GM13977 (cell line): ENCODE data around the gene USP37.

Experiments
- DNase-seq: peaks from one replicate; pipeline ENCODE4 v3.0.0; 2012; ENCODE audit warnings: low spot score
- in situ Hi-C: fragments of 300-500 bp; cut with MboI; formaldehyde crosslinking; loops from one replicate; pipeline ENCODE4 v1.12.0; 2022; ENCODE audit warnings: low sequenced_read_pairs, low pct_unique_long_range_greater_than_20kb, mixed read lengths, inconsistent platforms; ENCODE audit not compliant: unreplicated experiment
- TF ChIP-seq, protein P1 (sequence below): IDR thresholded peaks from 2 replicates; pipeline ENCODE4 v1.5.1; 2012; ENCODE audit warnings: mild to moderate bottlenecking, control low read depth; ENCODE audit not compliant: insufficient read depth; ENCODE audit errors: extremely low read depth, missing control alignments

Gene USP37

GRCh38 chr2:218430721-218431120 is 137.4 kb downstream of the USP37 start:
- in situ Hi-C loops, result no loop called here
- DNase-seq, result no peak
- TF ChIP-seq, protein P1, sequence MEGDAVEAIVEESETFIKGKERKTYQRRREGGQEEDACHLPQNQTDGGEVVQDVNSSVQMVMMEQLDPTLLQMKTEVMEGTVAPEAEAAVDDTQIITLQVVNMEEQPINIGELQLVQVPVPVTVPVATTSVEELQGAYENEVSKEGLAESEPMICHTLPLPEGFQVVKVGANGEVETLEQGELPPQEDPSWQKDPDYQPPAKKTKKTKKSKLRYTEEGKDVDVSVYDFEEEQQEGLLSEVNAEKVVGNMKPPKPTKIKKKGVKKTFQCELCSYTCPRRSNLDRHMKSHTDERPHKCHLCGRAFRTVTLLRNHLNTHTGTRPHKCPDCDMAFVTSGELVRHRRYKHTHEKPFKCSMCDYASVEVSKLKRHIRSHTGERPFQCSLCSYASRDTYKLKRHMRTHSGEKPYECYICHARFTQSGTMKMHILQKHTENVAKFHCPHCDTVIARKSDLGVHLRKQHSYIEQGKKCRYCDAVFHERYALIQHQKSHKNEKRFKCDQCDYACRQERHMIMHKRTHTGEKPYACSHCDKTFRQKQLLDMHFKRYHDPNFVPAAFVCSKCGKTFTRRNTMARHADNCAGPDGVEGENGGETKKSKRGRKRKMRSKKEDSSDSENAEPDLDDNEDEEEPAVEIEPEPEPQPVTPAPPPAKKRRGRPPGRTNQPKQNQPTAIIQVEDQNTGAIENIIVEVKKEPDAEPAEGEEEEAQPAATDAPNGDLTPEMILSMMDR, result no peak

GRCh38 chr2:218429911-218430692 is 138.0 kb downstream of the USP37 start:
- in situ Hi-C loops, result no loop called here
- DNase-seq, result no peak
- TF ChIP-seq, protein P1, result no peak

GRCh38 chr2:218428846-218429558 is 139.1 kb downstream of the USP37 start:
- DNase-seq, result no peak
- in situ Hi-C loops, result no loop called here
- TF ChIP-seq, protein P1, result no peak

DNA sequence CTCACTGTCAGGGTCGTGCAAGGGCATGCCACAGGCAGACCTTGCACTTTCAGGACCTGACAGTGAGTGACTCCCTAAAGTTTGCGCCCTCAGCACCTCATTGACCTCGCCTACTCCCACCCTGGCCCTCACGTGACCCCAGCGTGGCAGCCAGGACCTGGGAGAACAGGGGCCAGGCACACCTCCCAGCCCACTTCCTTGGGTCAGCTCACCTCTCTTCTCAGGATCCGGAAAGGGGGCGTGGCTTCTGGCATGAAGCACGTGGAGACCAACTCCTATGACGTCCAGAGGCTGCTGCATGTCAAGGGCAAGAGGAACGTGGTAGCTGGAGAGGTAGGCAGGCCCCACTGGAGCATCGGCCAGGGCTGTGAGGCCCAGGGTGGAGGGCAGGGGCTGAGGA is 140.4 kb downstream of the USP37 start:
- in situ Hi-C loops, result no loop called here
- TF ChIP-seq, protein P1, result no peak
- no peak for DNase-seq

- no peak for DNase-seq
- in situ Hi-C loops, result no loop called here
- TF ChIP-seq, protein P1, result no peak
Observed at GRCh38 chr2:218425531-218425930, 142.6 kb downstream of the USP37 start.

DNA sequence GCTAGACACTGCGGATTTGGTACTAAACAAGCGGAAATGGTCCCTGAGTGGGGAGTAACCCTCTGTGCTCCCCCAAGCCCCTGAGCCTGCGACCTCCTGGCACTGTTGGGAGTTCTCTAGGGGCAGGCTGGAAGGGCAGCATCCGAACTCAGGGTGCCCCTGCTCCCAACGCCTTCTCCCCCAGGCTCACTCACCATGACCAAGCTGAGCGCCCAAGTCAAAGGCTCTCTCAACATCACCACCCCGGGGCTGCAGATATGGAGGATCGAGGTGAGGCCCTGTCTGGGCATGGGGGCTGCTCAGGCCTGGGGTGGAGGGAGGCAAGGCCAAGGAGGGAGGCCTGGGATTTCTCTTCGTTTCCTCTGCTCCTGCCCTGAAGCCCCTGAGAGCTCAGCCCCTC is 144.6 kb downstream of the USP37 start:
- in situ Hi-C loops, result loop anchor here (25.0 kb wide), 1 partner anchor 414 kb away; the partner anchor contains the start of gene PRKAG3
- TF ChIP-seq, protein P1, result no peak
- no peak for DNase-seq
